Measurements from ENCODE around the gene HMCN2.

- TF ChIP-seq EZH2 (IDR thresholded peaks at IDR 0.05): no peak
- no peak for TF ChIP-seq POLR2AphosphoS5 (IDR thresholded peaks at IDR 0.05; ENCODE audit: borderline replicate concordance, low read depth, low read length)
- no peak for TF ChIP-seq FOXP2 (optimal IDR thresholded peaks at IDR 0.05; ENCODE audit: control extremely low read depth, extremely low read length, insufficient read depth)
Observed at GRCh38 chr9:130405657-130406257, 140.2 kb downstream of the HMCN2 start.
